Thyroid gland (tissue), 4 donors: ENCODE measurements around the gene AMDHD2.
"Not testable (repeated sequence)": the region's sequence is repeated elsewhere in the genome, so short reads cannot be mapped to it uniquely, and the experiment has no call there.

Experiments used
- CTCF ChIP-seq, 6 experiments: fragments of 200-600 bp in 3 of 6; fragments of 450-650 bp in 3 of 6; sonication (generic) in 3 of 6; IDR thresholded peaks; one replicate each; pipeline ENCODE4 v1.5.1; 2016 to 2019; ENCODE audit warnings: antibody characterized with exemption in 6 of 6, mild to moderate bottlenecking in 2 of 6, inconsistent platforms in 1 of 6, moderate library complexity in 1 of 6
- POLR2A ChIP-seq, 2 donors: fragments of 450-650 bp; IDR thresholded peaks; one replicate each; pipeline ENCODE4 v1.6.1; 2017; ENCODE audit warnings: antibody characterized with exemption in 2 of 2, mild to moderate bottlenecking in 2 of 2, moderate library complexity in 1 of 2

DNA sequence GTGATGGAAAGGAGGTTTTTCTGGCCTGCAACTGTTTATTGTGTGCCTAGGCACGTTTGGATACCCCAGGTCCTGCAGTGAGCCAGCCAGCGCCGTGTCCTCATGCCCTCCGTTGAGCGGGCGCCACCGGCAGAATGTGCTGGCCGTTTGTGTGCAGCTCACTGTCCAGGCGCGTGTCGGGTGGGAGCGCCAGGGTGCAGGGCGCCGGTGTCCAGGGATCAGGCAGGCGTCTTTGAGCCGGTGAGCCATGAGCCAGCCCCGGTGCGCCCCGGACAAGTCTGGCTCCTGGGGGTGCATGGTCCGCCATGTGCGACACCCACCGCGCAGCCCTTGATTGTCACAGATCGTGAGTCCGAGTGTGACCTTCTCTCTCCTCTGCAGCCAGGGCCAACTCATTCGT lies 56.9 kb downstream of the AMDHD2 start:
- not testable (repeated sequence) for TF ChIP-seq CTCF, POLR2A (IDR thresholded peaks at IDR 0.05)
